D341Med (cell line): ENCODE data around the gene TPM1.

ENCODE experiments used
- DNase-seq: peaks from one replicate; pipeline ENCODE4 v3.0.0; 2012; ENCODE audit warnings: low spot score

Gene TPM1

GRCh38 chr15:63057468-63058345 lies 15.2 kb downstream of the TPM1 start:
- no peak for DNase-seq

GRCh38 chr15:63059075-63059474 lies 16.5 kb downstream of the TPM1 start:
- no peak for DNase-seq

- DNase-seq, result no peak
Measured at GRCh38 chr15:63059573-63060216, 17.1 kb downstream of the TPM1 start.

GRCh38 chr15:63060699-63061098 lies 18.2 kb downstream of the TPM1 start:
- DNase-seq, result no peak

- no peak for DNase-seq
Measured at GRCh38 chr15:63061975-63062374, 19.4 kb downstream of the TPM1 start.

GRCh38 chr15:63063164-63063756 lies 20.7 kb downstream of the TPM1 start:
- DNase-seq, result no peak

- no peak for DNase-seq
Measured at GRCh38 chr15:63063877-63064409, 21.4 kb downstream of the TPM1 start.

- no peak for DNase-seq
Measured at GRCh38 chr15:63065262-63066221, 23.0 kb downstream of the TPM1 start.

GRCh38 chr15:63066272-63066671 lies 23.7 kb downstream of the TPM1 start:
- DNase-seq, result no peak

- no peak for DNase-seq
Measured at GRCh38 chr15:63067306-63067705, 24.8 kb downstream of the TPM1 start.

GRCh38 chr15:63067976-63068743 lies 25.6 kb downstream of the TPM1 start:
- DNase-seq, result no peak

- DNase-seq, result no peak
Measured at GRCh38 chr15:63069616-63070090, 27.1 kb downstream of the TPM1 start.

GRCh38 chr15:63070681-63071129 lies 28.2 kb downstream of the TPM1 start:
- no peak for DNase-seq

GRCh38 chr15:63071288-63071909 lies 28.9 kb downstream of the TPM1 start:
- DNase-seq, result no peak

GRCh38 chr15:63072023-63072650 lies 29.6 kb downstream of the TPM1 start:
- no peak for DNase-seq

- DNase-seq, result no peak
Measured at GRCh38 chr15:63072809-63073277, 30.3 kb downstream of the TPM1 start.

GRCh38 chr15:63073497-63074172 lies 31.1 kb downstream of the TPM1 start:
- no peak for DNase-seq

GRCh38 chr15:63075015-63075983 lies 32.8 kb downstream of the TPM1 start:
- no peak for DNase-seq
